ENCODE data around the gene P2RX2.
A peak's percentile ranks its signal among the peaks of the same experiment; 100 is the strongest.

The P2RX2 gene

GRCh38 chr12:132618683-132619043, at the start of gene P2RX2:
P2RX2 (plus strand) TSS chr12:132618776; CDS start chr12:132618817, 41 bp downstream.
- no peak for DNase-seq

GRCh38 chr12:132568826-132569480, 49.6 kb upstream of the P2RX2 start:
- no peak for DNase-seq

DNA sequence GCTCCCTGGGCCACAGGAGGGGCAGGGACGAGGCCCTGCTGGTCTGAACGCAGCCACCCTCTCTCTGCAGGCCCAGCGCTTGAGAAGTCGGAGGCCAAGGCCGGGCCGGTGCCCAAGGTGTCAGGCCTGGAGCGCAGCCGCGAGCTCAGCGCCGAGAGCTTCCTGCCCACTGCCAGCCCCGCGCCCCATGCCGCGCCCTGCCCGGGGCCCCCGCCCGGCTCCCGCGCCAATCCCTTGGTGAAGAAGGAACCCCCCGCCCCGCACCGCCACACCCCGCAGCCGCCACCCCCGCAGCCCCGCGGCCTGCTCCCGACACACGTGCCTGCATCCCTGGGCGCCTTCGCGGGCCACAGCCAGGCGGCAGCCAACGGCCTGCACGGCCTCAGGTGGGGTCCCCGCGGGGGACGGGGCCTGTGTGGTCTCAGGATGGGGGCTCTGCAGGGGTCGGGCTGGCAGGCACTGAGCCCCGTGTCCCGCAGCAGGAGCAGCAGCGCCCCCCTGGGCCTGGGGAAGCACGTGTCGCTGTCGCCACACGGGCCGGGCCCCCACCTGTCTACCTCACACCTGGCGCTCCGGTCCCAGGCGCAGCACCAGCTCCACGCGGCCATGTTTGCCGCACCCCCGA, 48.6 kb upstream of the P2RX2 start:
- no peak for DNase-seq

- no peak for DNase-seq
These were observed 47.9 kb upstream of the P2RX2 start for GRCh38 chr12:132570635-132571034.

DNA sequence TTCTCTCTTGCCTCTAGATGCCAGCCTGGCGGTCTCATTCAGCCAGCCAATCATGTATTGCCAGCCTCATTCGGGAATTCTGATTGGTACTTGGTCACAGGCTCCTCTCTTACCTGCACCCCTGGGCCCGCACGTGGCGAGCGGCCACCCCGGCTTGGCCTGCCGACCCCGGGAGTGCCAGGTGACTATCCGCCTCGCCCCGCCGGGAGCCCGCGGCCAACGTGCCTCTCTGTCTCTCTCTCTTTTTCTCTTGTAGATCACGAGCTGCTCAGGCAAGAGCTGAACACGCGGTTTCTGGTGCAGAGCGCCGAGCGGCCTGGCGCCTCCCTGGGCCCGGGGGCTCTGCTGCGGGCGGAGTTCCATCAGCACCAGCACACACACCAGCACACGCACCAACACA, 47.5 kb upstream of the P2RX2 start:
- DNase-seq: no peak

GRCh38 chr12:132571598-132571997, 47.0 kb upstream of the P2RX2 start:
- DNase-seq: no peak

- no peak for DNase-seq
These were observed 46.5 kb upstream of the P2RX2 start for GRCh38 chr12:132572106-132572505.

DNA sequence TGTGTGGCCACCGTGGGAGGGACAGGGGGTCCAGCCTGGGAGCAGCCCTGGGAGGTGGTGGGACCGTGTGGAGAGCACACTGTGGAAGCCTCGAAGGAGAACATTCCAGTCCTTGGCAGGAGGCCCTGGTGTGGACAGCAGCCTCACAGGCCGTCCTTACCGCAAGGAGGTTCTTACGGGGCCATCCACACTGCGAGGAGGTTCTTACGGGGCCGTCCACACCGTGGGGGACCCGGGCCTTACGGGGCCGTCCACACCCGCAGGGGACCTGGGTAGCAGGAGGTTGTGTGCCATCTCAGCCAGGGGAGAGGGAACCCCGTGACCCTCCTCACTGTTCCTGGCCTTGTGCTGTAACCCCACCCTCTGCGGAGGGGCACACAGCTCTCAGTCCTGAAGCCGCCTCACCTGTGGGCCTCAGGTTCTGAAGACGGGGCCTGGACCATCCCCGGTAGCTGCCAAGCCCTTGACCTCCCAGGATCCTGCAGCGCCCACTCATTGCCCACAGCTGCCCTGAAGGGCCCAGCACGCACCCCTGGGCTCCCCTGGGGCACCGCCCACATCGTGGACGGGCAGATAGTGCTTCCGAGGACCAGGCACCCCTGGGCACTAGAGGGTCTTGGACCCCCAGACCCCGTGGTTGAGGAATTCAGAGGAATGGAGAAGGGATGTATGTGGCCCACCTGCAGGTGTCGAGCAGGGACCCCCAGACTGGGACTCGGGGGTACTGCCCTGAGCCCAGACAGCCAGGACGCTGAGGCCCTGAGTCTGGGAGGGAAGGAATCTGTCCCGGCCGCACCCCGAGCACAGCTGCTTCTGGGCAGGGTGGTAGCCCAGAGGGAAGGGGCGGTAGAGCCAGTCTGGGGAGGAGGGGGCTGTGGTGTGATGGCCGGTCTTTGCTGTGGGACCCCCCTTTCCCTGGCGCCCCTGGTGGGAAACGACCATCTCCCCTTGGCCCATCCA, 45.5 kb upstream of the P2RX2 start:
- DNase-seq: no peak

GRCh38 chr12:132574271-132574996, 44.1 kb upstream of the P2RX2 start:
- no peak for DNase-seq

- DNase-seq: no peak
These were observed 42.9 kb upstream of the P2RX2 start for GRCh38 chr12:132575661-132576060.

GRCh38 chr12:132576701-132577100, 41.9 kb upstream of the P2RX2 start:
- DNase-seq: no peak

GRCh38 chr12:132577191-132577920, 41.2 kb upstream of the P2RX2 start:
- no peak for DNase-seq

DNA sequence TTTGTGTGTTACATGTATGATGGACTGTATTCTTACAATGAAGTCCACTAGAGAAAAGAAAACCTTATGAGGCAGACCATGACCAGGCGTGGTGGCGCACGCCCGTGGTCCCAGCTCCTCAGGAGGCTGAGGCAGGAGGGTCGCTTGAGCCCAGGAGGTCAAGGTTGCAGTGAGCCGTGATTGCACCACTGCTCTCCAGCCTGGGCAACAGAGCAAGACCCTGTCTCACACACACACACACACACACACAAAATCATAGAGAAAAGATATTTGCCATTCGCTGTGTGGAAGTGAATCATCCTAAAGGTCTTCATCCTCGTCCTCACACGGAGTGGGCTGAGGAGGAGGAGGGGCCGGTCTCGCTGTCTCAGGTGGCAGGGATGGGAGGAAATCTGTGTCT, 40.5 kb upstream of the P2RX2 start:
- DNase-seq: no peak

DNA sequence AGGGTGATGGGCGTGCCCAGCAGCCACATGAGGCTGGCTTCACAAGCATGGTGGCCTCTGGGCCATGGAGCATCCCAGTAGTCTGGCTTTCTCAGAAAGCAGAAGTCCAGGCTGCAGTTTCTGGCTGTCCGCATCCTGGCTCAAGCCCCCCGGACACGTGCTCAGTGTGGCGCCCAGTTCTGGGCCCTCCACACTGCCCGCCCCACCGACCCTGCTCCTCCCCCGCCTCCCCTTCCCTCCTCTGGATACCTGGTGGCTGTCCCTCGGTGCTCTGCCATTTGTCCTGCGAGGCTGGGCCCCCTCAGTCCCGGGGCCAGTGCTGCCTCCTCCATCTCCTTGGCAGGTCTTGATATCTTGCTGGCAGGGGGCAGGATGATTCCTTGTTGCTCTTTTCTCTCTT, 39.8 kb upstream of the P2RX2 start:
- no peak for DNase-seq

- peak; percentile 71 for DNase-seq
These were observed 38.8 kb upstream of the P2RX2 start for GRCh38 chr12:132579744-132580143.

- no peak for DNase-seq
These were observed 37.8 kb upstream of the P2RX2 start for GRCh38 chr12:132580701-132581292.

DNA sequence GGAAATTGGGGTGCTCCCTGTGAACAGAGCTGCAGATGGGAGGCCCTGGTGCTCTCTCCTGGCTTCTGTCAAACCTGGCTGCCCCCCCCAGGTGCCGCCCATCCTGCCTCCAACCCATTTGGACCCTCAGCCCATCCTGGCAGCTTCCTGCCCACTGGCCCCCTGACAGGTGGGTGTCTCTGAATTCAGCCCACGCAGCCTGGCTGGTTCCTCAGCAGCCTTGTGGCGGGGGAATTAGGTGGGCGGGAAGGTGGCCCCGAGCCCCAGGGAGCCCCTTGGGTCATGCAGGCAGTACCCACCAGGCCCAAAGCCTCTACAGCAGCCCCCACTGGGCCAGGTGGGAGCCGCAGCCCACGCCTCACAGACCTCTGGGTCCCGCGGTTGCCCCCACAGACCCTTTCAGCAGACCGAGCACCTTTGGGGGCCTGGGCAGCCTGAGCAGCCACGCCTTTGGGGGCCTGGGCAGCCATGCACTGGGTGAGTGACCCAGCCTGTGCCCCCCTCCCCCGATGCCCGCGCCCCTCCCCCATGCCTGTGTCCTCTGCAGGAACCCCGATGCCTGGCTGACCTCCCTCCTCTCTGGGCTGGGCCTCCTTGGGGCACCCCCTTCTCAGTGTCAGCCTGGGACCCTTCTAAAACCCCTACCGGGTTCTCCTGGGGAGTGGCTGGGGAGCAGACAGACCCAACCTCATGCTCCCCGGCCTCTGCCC, 37.1 kb upstream of the P2RX2 start:
- no peak for DNase-seq

GRCh38 chr12:132582058-132582420, 36.5 kb upstream of the P2RX2 start:
- no peak for DNase-seq

DNA sequence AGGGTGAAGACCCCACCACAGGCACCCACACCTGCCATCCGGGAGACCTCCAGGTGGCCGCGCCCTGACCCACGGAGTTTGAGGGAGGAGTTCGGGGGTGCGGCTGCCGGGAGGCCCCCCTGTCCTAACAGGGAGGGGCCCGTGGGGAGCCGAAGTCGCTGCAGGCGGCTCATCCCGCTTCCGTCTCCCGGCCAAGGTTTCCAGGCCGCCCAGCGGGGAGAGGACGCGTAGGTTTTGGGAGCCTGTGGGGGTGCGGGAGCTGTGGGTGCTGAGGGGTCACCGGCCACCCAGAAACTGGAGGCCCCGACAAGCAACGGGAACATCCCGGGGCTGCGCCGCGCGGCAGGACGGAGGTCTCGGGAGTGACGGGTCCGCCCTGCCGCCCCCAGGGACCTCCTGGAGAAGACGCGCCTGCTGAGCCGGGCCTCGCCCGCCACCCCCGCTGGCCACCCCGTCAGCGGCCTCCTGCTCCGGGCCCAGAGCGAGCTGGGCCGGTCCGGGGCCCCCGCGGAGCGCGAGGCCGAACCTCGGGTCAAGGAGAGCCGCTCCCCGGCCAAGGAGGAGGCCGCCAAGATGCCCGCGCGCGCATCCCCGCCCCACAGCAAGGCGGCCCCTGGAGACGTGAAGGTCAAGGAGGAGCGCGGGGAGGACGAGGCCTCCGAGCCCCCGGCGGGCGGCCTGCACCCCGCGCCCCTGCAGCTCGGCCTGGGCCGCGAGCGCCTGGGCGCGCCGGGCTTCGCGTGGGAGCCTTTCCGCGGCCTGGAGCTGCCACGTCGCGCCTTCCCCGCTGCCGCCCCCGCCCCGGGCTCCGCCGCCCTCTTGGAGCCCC, 35.8 kb upstream of the P2RX2 start:
- DNase-seq: no peak

- DNase-seq: no peak
These were observed 35.2 kb upstream of the P2RX2 start for GRCh38 chr12:132583411-132583710.

DNA sequence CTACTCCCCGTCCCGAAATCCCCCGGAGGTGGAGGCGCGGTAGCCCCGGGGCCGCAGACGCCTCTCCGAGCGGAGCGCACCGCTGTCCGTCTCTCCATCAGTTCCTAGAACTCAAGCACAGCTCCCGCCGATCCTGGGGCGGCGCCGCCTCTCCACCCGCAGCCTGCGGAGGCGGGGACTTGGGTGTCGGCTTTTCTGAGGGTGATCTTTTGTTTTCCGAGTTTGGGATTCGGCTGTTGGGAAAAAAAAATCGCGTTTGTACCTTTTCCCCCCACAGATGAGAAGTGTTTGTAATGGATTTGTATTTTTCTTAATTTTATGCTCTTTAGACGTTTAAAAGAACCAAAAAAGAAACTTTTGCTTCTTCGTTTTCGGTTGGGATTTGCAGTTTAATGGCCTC, 34.8 kb upstream of the P2RX2 start:
- no peak for DNase-seq
